ENCODE data around the gene TGFBR3. TPM values are rescaled to one million over a fixed set of nuclear protein-coding genes. Genes with fewer than 3 reads are reported as not detected.

Gene TGFBR3
- total RNA-seq, 2 experiments from 2014 or later, result 5.5 to 7.5 TPM

DNA sequence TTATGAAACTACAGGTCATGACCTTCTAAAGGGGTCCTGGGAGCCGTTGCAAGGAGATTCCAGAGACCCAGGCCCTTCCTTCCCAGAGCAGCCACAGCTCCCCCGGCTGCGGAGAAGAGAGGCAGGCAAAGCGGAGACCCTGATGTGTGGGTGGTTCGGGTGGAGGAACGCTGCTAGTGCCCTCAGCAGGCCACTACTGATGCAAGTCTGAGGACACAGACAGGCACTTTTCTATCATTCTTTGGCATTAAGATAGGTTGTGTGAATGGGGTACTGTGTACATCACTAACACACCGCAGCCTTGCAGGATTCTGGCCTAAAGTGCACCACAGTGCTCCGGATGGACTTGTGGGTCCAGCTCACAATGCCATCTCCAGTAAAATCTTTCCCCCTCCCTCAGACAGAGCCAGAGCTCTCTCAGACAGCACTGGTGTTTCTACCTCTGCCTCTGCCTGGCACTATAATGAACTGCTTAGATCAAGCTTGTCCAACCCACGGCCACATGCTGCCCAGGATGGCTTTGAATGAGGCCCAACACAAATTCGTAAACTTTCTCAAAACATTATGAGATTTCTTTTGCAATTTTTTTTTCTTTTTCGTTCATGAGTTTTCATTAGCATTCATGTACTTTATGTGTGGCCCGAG is 121.4 kb downstream of the TGFBR3 start:
- POLR2A ChIA-PET, result no interaction called here
- intact Hi-C loops (cut with micrococcal nuclease), result no loop called here
- peaks cover 36% of the 10 kb centered on the region for H3K4me1 Mint-ChIP-seq (ENCODE audit: low read depth)
- DNase-seq (no peak), ATAC-seq (no peak)
- no peaks in the 10 kb centered on the region for H3K27me3 Mint-ChIP-seq
- H3K36me3 Mint-ChIP-seq (ENCODE audit: low read depth), result peaks cover 2% of the 10 kb centered on the region
- no peak overlapping the region for H3K27ac Mint-ChIP-seq
- CTCF ChIA-PET, result no interaction called here
- no peak overlapping the region for H3K4me3 Mint-ChIP-seq
- TF ChIP-seq, protein P1, sequence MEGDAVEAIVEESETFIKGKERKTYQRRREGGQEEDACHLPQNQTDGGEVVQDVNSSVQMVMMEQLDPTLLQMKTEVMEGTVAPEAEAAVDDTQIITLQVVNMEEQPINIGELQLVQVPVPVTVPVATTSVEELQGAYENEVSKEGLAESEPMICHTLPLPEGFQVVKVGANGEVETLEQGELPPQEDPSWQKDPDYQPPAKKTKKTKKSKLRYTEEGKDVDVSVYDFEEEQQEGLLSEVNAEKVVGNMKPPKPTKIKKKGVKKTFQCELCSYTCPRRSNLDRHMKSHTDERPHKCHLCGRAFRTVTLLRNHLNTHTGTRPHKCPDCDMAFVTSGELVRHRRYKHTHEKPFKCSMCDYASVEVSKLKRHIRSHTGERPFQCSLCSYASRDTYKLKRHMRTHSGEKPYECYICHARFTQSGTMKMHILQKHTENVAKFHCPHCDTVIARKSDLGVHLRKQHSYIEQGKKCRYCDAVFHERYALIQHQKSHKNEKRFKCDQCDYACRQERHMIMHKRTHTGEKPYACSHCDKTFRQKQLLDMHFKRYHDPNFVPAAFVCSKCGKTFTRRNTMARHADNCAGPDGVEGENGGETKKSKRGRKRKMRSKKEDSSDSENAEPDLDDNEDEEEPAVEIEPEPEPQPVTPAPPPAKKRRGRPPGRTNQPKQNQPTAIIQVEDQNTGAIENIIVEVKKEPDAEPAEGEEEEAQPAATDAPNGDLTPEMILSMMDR (IDR thresholded peaks at IDR 0.05), result no peak
- no peaks in the 10 kb centered on the region for H3K9me3 Mint-ChIP-seq

DNA sequence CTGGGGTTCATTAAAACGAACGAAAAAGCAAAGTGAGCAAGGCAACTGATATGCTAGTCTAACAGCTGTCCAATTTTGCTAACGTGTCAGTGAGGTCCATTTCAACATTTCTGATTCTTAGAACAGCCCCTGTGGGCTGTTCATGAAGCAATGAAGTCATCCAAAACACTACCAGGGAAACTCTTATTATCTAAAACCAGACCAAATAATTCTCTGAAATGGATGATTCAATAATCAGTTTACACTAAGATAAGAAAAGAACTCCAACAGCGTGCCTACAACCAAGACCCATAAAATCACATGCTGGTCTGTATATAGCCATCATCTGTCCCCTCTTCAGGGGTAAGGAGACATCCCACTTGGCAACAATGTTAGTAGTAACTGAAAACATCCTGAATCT is 122.7 kb downstream of the TGFBR3 start:
- ChIA-PET CTCF (no interaction called here), POLR2A (no interaction called here)
- Mint-ChIP-seq H3K36me3 (ENCODE audit: low read depth) (peaks cover 2% of the 10 kb centered on the region), H3K4me3 (no peak overlapping the region), H3K4me1 (ENCODE audit: low read depth) (peaks cover 29% of the 10 kb centered on the region), H3K27me3 (no peaks in the 10 kb centered on the region), H3K27ac (peak overlapping the region; percentile 81), H3K9me3 (no peaks in the 10 kb centered on the region)
- ATAC-seq (peak; percentile 81), DNase-seq (peak; percentile 12)
- intact Hi-C loops (cut with micrococcal nuclease), result no loop called here
- TF ChIP-seq, protein P1 (IDR thresholded peaks at IDR 0.05), result no peak

DNA sequence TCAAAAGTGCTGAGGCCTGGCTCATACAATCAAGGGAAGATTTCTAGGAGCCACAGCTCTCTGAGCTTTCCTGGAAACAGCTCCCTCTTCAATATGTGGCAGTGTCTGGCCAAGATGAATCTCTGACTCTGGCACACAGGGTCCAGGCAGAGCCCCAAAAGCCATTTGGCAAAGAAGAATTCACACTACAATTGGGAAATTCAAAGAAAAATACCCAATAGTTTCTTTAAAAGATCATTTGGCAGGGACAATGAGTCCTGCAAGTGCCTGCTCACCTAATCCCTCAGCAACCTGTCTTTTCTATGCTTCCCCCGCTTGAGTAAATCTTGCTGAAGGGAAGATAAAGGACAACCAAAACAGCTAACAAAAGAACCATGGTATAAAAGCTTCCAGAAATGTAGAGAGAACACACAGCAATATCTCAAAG is 124.6 kb downstream of the TGFBR3 start:
- ATAC-seq, result no peak
- no peak overlapping the region for H3K4me3 Mint-ChIP-seq
- intact Hi-C loops (cut with micrococcal nuclease), result no loop called here
- TF ChIP-seq, protein P1 (IDR thresholded peaks at IDR 0.05), result no peak
- ChIA-PET CTCF (interaction anchor here (1.1 to 1.2 kb wide), 2 partner anchors 122 to 200 kb away, joined by 3 to 4 read pairs; no protein-coding TSS in a partner anchor), POLR2A (interaction anchor here (1.0 kb wide), 1 partner anchor 9 kb away, joined by 3 read pairs; no protein-coding TSS in a partner anchor)
- no peak overlapping the region for H3K27ac Mint-ChIP-seq
- no peak for DNase-seq
- H3K36me3 Mint-ChIP-seq (ENCODE audit: low read depth), result peaks cover 4% of the 10 kb centered on the region
- H3K9me3 Mint-ChIP-seq, result no peaks in the 10 kb centered on the region
- H3K4me1 Mint-ChIP-seq (ENCODE audit: low read depth), result peaks cover 29% of the 10 kb centered on the region
- H3K27me3 Mint-ChIP-seq, result no peaks in the 10 kb centered on the region

DNA sequence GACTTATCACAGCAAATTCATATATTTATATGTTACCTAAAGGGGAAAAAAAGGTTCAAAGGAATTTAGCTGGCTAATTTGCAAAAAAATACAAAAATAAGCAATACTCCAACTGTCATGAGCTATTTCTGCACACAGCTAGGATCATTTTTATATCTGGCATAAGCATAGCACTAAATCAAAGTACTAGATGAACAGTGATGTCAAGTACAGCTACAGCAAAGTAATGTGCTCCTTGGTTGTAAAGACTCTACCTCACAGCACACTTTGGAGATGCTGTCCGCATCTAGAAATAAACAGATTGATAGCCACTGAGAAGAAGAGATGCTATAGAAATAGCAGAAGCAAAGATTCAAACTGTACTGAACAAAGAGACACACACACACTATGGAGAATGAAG is 125.4 kb downstream of the TGFBR3 start:
- H3K36me3 Mint-ChIP-seq (ENCODE audit: low read depth), result peaks cover 4% of the 10 kb centered on the region
- ATAC-seq, result no peak
- POLR2A ChIA-PET, result no interaction called here

DNA sequence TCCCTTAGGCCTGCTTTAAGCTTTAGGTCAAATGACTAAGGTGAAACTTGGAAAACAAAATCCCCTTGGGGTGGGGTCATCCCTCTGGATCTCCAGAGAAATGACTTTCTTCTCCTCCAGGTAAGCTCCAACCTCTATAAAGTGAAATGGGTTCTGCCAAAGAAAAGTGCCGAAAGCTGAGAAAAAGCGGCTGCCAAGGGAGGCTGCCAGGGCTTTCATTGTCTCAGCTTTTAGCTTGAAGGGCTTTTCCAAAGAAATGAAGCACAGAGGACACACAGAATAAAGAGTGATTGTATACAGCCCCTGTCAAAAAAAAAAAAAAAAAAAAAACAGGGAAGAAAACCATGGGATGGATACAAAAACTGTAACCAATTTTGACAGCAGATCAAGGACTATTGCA is 126.9 kb downstream of the TGFBR3 start:
- Mint-ChIP-seq H3K9me3 (no peaks in the 10 kb centered on the region), H3K4me3 (no peak overlapping the region), H3K36me3 (ENCODE audit: low read depth) (peaks cover 4% of the 10 kb centered on the region), H3K4me1 (ENCODE audit: low read depth) (peaks cover 45% of the 10 kb centered on the region), H3K27ac (no peak overlapping the region), H3K27me3 (no peaks in the 10 kb centered on the region)
- intact Hi-C loops (cut with micrococcal nuclease), result loop anchor here (10.0 kb wide), 1 partner anchor 204 kb away; no protein-coding TSS in a partner anchor
- DNase-seq, result no peak
- POLR2A ChIA-PET, result interaction anchor here (0.6 to 1.1 kb wide), 2 partner anchors 45 to 86 kb away, joined by 3 read pairs; no protein-coding TSS in a partner anchor
- CTCF ChIA-PET, result interaction anchor here (1.2 kb wide), 1 partner anchor 23 kb away, joined by 3 read pairs; no protein-coding TSS in a partner anchor
- TF ChIP-seq, protein P1 (IDR thresholded peaks at IDR 0.05), result no peak
- no peak for ATAC-seq

More for the DNA sequence above, 125.4 kb downstream of the TGFBR3 start:
- Mint-ChIP-seq H3K9me3 (no peaks in the 10 kb centered on the region), H3K27ac (no peak overlapping the region), H3K4me1 (ENCODE audit: low read depth) (peaks cover 34% of the 10 kb centered on the region), H3K27me3 (no peaks in the 10 kb centered on the region), H3K4me3 (no peak overlapping the region)
- CTCF ChIA-PET, result interaction anchor here (1.2 to 1.6 kb wide), 2 partner anchors 123 to 231 kb away, joined by 3 to 4 read pairs; no protein-coding TSS in a partner anchor
- TF ChIP-seq, protein P1 (IDR thresholded peaks at IDR 0.05), result no peak
- intact Hi-C loops (cut with micrococcal nuclease), result no loop called here
- DNase-seq, result no peak

Data from activated CD8-positive, alpha-beta T cell treated with anti-CD3 and anti-CD28 coated beads for 36 hours (primary cell).